Activated T-helper 17 cell treated with anti-CD3 and anti-CD28 coated beads, Interleukin-2, amount 50 U/mL, for 72 hours (primary cell): Measurements from ENCODE around the gene SHBG. TPM values are rescaled to one million over a fixed set of nuclear protein-coding genes. Genes with fewer than 3 reads are reported as not detected.

Source experiments
- ATAC-seq: fragments of 150-1000 bp; cut with Tn5 transposase; replicated peaks from 2 replicates; pipeline ENCODE4 v1.10.0; 2021; ENCODE audit warnings: mild to moderate bottlenecking, moderate library complexity
- H3K27ac Mint-ChIP-seq: one replicate; pipeline ENCODE4 v1.8.0; 2022; ENCODE audit warnings: mixed read lengths
- H3K27me3 Mint-ChIP-seq: one replicate; pipeline ENCODE4 v1.8.0; 2022; ENCODE audit warnings: mixed read lengths
- H3K36me3 Mint-ChIP-seq: one replicate; pipeline ENCODE4 v1.8.0; 2022; ENCODE audit warnings: low read depth, mild to moderate bottlenecking, mixed read lengths
- H3K4me1 Mint-ChIP-seq: one replicate; pipeline ENCODE4 v1.8.0; 2022; ENCODE audit warnings: mixed read lengths
- H3K4me3 Mint-ChIP-seq: one replicate; pipeline ENCODE4 v1.8.0; 2022; ENCODE audit warnings: mild to moderate bottlenecking, mixed read lengths
- H3K9me3 Mint-ChIP-seq: one replicate; pipeline ENCODE4 v1.8.0; 2022; ENCODE audit warnings: mixed read lengths
- total RNA-seq, 2 donors: library from RNA; stranded (reverse); gene quantifications; one replicate each; pipeline ENCODE4 v1.2.3, GENCODE V29; 2022

Gene SHBG, protein sequence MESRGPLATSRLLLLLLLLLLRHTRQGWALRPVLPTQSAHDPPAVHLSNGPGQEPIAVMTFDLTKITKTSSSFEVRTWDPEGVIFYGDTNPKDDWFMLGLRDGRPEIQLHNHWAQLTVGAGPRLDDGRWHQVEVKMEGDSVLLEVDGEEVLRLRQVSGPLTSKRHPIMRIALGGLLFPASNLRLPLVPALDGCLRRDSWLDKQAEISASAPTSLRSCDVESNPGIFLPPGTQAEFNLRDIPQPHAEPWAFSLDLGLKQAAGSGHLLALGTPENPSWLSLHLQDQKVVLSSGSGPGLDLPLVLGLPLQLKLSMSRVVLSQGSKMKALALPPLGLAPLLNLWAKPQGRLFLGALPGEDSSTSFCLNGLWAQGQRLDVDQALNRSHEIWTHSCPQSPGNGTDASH
- under 1 TPM in 1 of 2 donors, not detected in 1; 0.71 TPM for total RNA-seq

DNA sequence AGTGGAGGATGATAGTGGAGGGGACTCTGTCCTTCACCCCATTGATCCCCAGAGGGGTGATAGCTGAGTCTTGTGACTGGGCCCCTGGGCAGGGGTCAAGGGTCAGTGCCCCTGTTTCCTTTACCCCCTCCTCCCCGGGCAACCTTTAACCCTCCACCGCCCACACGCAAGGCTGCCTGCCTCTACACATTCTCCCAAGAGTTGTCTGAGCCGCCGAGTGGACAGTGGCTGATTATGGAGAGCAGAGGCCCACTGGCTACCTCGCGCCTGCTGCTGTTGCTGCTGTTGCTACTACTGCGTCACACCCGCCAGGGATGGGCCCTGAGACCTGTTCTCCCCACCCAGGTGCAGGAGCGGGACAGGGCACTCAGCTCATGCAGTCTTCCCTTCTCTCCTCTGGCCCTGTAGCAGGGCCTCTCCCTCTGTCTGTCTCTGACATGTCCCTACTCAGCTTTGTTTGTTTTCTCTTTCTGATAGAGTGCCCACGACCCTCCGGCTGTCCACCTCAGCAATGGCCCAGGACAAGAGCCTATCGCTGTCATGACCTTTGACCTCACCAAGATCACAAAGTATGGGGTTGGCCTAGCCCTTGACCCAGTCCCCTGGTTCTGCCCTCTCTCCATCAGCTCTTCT, at the start of gene SHBG:
TSS of gene SHBG (plus strand) at position 197 of the 633 bp plus-strand sequence. CDS start at position 235, 38 bp downstream.
- Mint-ChIP-seq H3K27ac (no peak within 1 kb of the TSS), H3K9me3 (no peaks in the 10 kb centered on the region), H3K36me3 (no peaks in the 10 kb centered on the region), H3K27me3 (no peaks in the 10 kb centered on the region), H3K4me1 (no peaks in the 10 kb centered on the region), H3K4me3 (no peak within 1 kb of the TSS)
- no peak for ATAC-seq

GRCh38 chr17:7580604-7581575, 49.0 kb upstream of the SHBG start:
- H3K36me3 Mint-ChIP-seq, result peaks cover 86% of the 10 kb centered on the region

DNA sequence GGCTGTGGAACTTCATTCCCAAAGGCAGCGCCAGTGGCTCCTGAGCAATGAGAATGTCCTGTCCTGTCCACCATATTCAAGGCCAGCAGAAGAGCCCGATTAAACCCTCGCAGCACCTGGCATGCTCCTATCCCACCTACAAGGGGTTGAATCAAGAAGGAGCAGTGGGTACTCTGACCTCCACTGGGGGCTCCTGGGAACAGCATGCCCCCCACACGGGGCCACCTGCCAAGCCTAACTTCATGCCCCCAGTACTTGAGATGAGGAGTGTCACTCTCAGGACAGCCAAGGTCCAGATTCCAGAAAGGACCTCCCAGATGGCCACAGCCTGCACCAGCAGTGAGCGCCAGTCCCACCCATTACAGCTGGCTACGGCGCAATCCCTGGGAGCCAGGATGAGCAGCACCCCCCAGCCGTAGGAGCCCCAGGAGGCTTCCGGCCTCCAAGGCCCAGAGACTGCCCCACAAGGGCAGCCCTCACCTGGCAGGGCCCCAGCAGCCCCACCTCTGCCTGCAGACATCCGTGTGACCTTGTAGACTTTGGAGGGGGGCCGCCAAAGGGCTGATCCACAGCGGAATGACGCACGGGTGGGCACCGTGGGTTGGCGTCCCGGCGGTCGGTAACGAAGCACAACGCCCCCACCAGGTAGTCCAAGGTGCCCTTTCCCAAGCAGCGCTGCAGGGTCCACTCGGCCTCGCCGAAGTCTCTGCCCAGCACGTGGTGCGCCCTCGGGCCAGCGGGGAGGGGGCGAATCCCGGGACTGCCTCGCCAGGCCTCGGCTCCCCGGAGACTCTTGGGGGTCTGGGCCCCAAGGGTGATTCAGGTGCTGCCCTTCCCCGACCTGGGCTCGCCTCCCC, 47.3 kb upstream of the SHBG start:
- H3K4me1 Mint-ChIP-seq, result peaks cover 39% of the 10 kb centered on the region
- H3K4me3 Mint-ChIP-seq, result peak overlapping the region; percentile 96
- no peaks in the 10 kb centered on the region for H3K27me3 Mint-ChIP-seq
- H3K27ac Mint-ChIP-seq, result peak overlapping the region; percentile 94
- no peaks in the 10 kb centered on the region for H3K9me3 Mint-ChIP-seq
- peaks cover 78% of the 10 kb centered on the region for H3K36me3 Mint-ChIP-seq
- ATAC-seq, result no peak

More at GRCh38 chr17:7580604-7581575, 49.0 kb upstream of the SHBG start:
- no peaks in the 10 kb centered on the region for H3K27me3 Mint-ChIP-seq
- peaks cover 48% of the 10 kb centered on the region for H3K4me1 Mint-ChIP-seq
- H3K27ac Mint-ChIP-seq, result peak overlapping the region; percentile 95
- no peak for ATAC-seq
- H3K4me3 Mint-ChIP-seq, result peak overlapping the region; percentile 96
- no peaks in the 10 kb centered on the region for H3K9me3 Mint-ChIP-seq

- H3K4me1 Mint-ChIP-seq, result peaks cover 33% of the 10 kb centered on the region
- H3K27ac Mint-ChIP-seq, result peak within 1 kb of the TSS; percentile 94
- peak within 1 kb of the TSS; percentile 96 for H3K4me3 Mint-ChIP-seq
- peak; percentile 78 for ATAC-seq
- no peaks in the 10 kb centered on the region for H3K27me3 Mint-ChIP-seq
- peaks cover 77% of the 10 kb centered on the region for H3K36me3 Mint-ChIP-seq
- H3K9me3 Mint-ChIP-seq, result no peaks in the 10 kb centered on the region
Observed at GRCh38 chr17:7583253-7584109, 46.5 kb upstream of the SHBG start, which contains the start of gene MPDU1. MPDU1 (plus strand) TSS chr17:7583852; CDS start chr17:7583863, 11 bp downstream.

GRCh38 chr17:7586673-7587419, 43.1 kb upstream of the SHBG start:
- H3K9me3 Mint-ChIP-seq, result no peaks in the 10 kb centered on the region
- H3K27ac Mint-ChIP-seq, result peak overlapping the region; percentile 43
- H3K36me3 Mint-ChIP-seq, result peaks cover 61% of the 10 kb centered on the region
- no peaks in the 10 kb centered on the region for H3K27me3 Mint-ChIP-seq
- ATAC-seq, result no peak
- peaks cover 8% of the 10 kb centered on the region for H3K4me1 Mint-ChIP-seq
- H3K4me3 Mint-ChIP-seq, result no peak overlapping the region

DNA sequence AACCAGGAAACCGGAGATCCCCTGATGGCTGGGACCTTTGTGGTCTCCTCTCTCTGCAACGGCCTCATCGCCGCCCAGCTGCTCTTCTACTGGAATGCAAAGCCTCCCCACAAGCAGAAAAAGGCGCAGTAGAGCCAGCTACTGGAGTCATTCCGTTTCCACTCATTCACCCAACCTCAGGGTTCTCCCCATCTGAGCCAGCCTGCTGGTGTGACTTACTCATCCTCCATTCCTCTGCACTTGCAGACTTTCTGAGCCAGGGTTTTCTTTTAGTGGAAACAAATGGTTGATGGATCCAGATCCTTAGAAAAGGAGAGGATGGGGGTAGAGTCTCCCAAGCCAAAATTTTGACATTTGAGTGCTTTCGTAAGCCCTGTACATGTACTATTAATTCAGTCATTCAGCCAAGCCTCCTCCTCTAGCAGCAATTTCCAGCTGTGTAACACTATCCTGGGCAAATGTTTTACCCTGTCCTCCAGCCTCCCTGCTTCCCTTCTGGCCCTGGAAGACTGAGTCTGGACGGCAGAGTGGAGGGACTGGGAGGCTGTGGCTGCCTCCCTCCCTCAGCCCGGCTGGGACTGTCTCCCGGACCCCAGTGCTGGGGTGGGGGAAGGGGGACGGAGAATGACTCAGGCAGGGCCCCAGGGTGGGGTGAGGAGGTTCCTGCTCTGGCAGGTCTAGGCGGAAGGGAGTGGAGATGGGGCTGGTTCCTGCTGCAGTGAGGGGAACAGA, 42.3 kb upstream of the SHBG start:
- Mint-ChIP-seq H3K4me1 (peaks cover 8% of the 10 kb centered on the region), H3K27ac (peak overlapping the region; percentile 43), H3K36me3 (peaks cover 68% of the 10 kb centered on the region), H3K27me3 (no peaks in the 10 kb centered on the region), H3K9me3 (no peaks in the 10 kb centered on the region), H3K4me3 (no peak overlapping the region)
- ATAC-seq, result no peak

DNA sequence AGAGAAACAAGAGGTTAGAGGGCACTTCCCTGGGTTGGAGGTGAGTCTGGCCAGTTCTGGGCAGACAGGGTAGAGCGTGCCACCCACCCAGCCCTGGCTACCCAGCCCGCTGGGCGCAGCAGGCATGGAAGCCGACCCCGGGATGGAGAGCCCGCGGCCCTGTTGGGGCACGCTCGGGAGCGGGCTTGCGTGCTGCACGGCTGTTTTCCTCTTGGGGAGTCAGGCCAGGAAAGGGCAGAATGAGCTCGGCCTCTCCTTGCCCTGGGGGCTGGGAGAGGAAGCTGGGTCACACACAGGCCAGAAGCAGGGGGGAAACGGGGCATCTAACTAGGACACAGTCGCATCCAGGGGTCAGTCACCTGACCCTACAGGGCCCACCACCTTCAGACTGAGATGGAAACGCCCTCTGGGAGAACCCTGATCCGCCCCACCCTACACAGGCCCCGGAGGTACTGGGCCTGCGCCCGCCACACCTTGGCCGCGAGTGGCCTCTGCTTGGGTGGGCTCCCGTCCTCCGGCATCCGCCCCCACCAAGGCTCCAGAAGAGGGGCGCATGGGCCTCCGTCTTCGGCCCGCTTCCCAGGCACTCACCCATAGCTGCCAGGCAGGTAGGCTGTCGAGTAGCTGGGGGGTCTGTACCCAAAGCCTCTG, 41.3 kb upstream of the SHBG start:
- Mint-ChIP-seq H3K36me3 (peaks cover 72% of the 10 kb centered on the region), H3K4me1 (peaks cover 8% of the 10 kb centered on the region), H3K27me3 (no peaks in the 10 kb centered on the region), H3K9me3 (no peaks in the 10 kb centered on the region), H3K27ac (no peak overlapping the region), H3K4me3 (no peak overlapping the region)
- no peak for ATAC-seq

- Mint-ChIP-seq H3K27me3 (no peaks in the 10 kb centered on the region), H3K27ac (no peak overlapping the region), H3K4me3 (no peak overlapping the region), H3K36me3 (peaks cover 72% of the 10 kb centered on the region), H3K9me3 (no peaks in the 10 kb centered on the region), H3K4me1 (peaks cover 8% of the 10 kb centered on the region)
- ATAC-seq, result peak; percentile 84
Observed at GRCh38 chr17:7589204-7589868, 40.6 kb upstream of the SHBG start.

DNA sequence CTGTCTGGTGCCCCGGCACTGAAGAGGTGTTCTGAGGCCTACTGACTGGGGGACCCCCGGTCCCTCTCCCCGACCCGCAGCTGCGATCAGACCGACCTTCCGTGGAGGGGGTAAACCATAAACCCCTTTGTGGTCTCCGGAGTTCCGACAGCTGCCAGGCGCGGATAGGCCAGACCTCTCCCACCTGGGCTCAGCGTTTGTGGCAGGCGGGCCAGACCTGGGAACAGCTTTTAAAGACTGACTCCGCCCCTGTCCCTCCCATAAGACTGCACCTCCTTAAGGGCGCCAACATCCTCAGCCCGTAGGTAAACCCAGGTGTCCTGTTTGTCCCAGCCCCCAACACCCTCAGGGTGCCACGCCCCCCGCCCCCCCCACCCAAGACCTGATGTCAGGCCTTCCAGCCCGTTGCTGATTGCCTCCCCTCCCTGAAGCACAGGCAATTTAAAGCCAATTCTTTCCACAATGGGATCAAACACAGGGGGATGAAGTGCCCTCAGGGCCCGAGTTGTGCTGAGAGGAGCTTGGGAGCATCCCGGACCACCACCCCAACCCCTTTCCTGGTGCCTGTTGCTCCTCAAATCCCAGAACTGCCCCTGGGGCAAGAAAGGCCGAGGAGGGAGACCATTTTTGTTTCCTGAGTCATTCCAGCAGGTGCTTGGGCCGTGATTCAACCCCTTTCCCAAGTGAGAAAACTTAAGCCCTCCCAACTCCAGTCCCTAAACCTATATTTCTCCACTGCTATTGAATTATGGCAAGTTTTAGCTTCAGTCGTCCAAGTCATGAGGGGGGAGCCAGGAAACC, 39.8 kb upstream of the SHBG start, which contains the start of gene SOX15:
TSS of gene SOX15 (minus strand) at position 204 of the 801 bp plus-strand sequence. CDS start 418 bp downstream, outside the sequence.
- no peaks in the 10 kb centered on the region for H3K9me3 Mint-ChIP-seq
- H3K4me3 Mint-ChIP-seq, result no peak within 1 kb of the TSS
- peaks cover 4% of the 10 kb centered on the region for H3K4me1 Mint-ChIP-seq
- no peaks in the 10 kb centered on the region for H3K27me3 Mint-ChIP-seq
- H3K27ac Mint-ChIP-seq, result peak within 1 kb of the TSS; percentile 78
- H3K36me3 Mint-ChIP-seq, result peaks cover 71% of the 10 kb centered on the region
- ATAC-seq, result no peak

DNA sequence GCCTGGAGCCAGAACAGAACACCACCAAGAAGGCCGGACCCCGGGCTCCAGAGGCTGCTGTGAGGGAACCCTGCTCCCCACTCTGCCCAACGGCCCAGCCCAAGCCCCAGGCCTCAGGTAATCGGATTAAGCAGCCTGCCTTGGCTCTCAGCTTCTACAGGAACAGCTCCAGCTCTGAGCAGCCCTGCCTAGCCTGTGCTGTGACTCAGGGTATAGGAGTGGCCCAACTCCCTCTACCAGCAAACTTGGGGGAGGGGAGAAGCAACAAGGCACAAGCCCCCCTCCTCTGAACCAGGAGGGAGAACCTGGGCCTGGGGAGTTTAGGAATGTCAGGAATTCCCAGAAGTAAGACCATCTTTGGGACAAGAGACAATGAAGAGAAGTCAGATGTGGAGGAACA, 39.2 kb upstream of the SHBG start:
- Mint-ChIP-seq H3K36me3 (peaks cover 72% of the 10 kb centered on the region), H3K27ac (peak overlapping the region; percentile 78), H3K27me3 (no peaks in the 10 kb centered on the region), H3K9me3 (no peaks in the 10 kb centered on the region), H3K4me3 (no peak overlapping the region), H3K4me1 (peaks cover 1% of the 10 kb centered on the region)
- no peak for ATAC-seq
